Measurements from ENCODE around the gene FNDC3B.

GRCh38 chr3:172245241-172245640, 205.9 kb downstream of the FNDC3B start:
- TF ChIP-seq, protein P1, sequence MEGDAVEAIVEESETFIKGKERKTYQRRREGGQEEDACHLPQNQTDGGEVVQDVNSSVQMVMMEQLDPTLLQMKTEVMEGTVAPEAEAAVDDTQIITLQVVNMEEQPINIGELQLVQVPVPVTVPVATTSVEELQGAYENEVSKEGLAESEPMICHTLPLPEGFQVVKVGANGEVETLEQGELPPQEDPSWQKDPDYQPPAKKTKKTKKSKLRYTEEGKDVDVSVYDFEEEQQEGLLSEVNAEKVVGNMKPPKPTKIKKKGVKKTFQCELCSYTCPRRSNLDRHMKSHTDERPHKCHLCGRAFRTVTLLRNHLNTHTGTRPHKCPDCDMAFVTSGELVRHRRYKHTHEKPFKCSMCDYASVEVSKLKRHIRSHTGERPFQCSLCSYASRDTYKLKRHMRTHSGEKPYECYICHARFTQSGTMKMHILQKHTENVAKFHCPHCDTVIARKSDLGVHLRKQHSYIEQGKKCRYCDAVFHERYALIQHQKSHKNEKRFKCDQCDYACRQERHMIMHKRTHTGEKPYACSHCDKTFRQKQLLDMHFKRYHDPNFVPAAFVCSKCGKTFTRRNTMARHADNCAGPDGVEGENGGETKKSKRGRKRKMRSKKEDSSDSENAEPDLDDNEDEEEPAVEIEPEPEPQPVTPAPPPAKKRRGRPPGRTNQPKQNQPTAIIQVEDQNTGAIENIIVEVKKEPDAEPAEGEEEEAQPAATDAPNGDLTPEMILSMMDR (IDR thresholded peaks at IDR 0.05): no peak
- no peak for TF ChIP-seq POLR2A (IDR thresholded peaks at IDR 0.05)
- no peak for TF ChIP-seq POLR2AphosphoS5 (IDR thresholded peaks at IDR 0.05; ENCODE audit: insufficient read depth in 1 of 2, low read depth in 1 of 2)

All from vagina (tissue), 2 donors.